Activated T-cell treated with anti-CD3 and anti-CD28 coated beads for 1 hour (primary cell): ENCODE measurements around the gene PPP1R9A.

Experiments
- DNase-seq: peaks from one replicate; pipeline ENCODE4 v3.0.0-alpha.2; 2020; ENCODE audit warnings: low read depth

The PPP1R9A gene

DNA sequence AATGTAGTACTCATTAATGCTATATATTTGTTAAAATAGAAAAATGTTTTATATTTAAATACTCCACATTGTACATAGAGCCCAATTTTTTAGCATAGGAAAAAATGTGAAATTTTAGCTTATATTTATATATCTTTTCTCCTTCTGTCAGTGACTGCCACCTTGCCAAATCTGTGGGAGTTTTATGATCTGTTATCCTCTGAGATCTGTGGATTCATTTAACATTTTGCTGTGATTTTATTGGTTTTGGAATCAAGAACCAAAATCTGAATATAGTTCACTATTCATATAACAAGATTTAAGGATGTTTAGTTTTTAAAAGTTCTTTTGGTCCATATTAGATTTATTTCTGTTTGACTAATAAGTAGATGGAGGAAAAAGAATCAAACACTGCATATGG, 127.9 kb downstream of the PPP1R9A start:
- DNase-seq: no peak

DNA sequence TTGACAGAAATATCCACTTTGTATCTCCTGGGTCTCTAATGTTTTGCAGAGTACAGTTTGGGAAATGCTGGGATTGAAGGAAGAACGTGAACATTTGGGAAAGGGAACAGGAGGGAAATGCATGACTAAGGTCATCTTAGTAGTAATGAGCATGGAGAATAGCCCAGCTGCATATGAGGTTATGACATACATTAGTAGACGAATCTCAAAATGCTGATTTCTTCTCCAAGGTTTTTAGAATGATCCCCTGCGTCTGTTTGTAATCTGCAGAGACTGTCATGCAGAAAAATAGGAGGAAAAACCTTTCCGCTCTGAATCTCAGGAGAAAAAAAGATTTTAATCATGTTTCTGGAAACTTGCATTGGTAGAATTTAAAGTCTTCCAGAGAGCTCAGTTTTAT, 133.6 kb downstream of the PPP1R9A start:
- DNase-seq: no peak

- no peak for DNase-seq
Measured at GRCh38 chr7:95045236-95045923, 138.0 kb downstream of the PPP1R9A start.

DNA sequence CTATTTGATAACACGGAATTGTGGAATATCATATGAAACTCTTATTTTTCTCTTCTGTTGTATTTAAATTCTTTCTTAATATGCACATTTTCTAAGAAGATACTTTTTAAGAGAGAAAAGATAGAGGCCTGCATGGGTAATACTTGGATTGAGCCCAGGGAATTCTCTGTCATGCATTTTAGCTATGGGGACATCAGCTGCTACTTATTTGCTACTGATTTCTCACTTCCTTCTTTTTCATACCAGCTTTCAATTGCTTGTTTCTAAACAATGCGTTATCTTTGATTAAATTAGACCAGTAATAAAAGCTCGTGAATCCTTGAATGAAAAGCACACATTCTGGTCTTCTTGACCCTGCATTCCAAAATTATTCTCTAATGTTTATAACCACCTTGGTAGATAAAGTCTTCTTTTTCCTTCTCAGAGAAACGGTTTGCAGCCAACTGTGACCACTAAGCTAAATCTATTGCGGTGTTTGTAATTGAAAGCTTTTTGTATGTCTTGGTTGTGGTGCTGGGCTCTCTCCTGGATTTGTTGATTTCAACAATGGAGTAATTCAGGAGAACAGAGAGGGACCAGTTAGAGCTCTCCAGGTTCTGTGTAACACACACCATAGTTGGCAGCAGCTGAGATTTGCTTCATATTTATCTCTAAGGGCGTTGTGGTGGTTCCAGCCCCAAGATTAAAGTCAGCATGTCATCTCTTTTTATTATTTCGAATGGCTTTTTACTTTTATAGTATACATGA, 139.3 kb downstream of the PPP1R9A start:
- no peak for DNase-seq

- DNase-seq: no peak
Measured at GRCh38 chr7:95047291-95047690, 139.9 kb downstream of the PPP1R9A start.

DNA sequence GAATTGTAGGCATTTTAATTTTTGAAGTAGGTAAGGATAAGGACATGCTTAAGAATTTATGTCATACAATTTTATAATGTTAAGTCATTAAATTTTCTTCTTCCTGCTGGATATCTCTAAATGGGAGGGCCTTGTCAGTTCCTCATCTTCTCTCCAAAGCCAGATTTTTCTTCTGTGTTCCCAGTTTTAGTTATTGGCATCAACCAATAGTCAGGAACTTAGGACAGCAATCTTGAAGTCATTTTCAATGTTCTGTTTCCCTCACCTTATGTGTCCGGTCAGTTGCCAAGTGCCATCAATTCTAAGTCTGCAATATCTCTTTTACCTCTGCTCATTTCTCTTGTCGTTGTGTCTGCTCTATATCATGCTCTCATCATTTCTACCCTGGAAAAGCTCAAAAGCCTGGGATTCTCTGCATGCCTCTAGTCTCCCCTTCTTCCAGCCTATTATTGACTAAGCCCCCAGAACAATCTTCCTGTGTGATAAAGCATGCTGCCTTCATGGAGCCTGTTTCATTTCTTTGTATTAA, 145.2 kb downstream of the PPP1R9A start:
- DNase-seq: no peak

DNA sequence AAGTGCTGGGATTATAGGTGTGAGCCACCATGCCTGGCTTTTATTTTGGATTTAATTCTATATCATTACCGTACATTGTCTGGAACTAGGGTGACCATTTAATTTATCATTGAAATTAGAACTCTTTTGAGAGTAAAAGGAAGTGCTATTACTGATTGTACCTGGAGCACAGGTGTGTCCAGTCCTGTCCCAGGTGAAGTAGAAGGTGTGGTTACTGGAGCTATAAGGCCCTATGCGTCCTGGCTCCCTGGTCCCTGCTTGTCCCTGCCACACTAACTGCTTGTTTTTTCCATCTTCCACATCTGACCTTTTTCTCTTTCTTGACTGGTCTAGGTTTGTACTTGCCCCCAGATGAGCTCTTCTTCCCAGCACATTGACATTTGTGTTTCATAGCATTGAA, 147.0 kb downstream of the PPP1R9A start:
- no peak for DNase-seq

DNA sequence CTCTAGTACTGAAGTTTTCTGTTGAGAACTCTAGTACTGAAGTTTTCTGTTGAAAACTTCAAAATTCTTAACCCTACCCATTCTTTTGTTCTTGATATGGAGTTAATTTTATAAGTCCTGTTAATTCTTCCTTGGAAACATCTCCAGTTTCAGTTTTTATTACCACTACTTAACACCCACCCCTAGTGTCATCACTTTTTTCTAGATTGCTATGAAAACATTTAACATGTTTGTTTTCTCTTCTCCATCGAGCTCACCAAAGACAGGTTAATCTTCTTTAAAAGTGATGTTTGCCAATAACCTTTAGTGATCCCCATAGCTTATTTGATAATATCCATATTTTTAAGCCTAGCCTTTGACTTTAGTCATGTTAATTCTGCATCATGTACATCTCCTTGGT, 147.9 kb downstream of the PPP1R9A start:
- no peak for DNase-seq

GRCh38 chr7:95056107-95056739, 148.8 kb downstream of the PPP1R9A start:
- DNase-seq: no peak

- no peak for DNase-seq
Measured at GRCh38 chr7:95056901-95057300, 149.5 kb downstream of the PPP1R9A start.

- no peak for DNase-seq
Measured at GRCh38 chr7:95059842-95060313, 152.5 kb downstream of the PPP1R9A start.

DNA sequence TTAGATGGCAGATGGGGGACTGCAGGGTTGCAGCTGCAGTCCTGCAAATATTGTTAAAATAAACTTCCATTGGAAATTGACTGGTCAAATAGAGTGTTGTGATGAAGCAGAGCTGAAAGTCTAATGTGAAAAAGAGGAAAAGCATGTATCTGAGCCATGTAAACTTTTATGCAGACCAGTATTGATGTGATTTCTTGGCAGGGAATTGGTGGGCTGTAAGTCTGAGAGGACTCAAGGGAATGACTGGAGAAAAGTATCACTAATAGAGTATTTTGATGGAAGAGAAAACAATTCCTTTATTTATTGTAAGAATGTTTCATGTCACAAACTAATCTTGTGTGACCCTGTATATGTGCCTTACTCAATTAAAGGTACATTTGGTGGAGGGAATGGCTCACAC, 155.5 kb downstream of the PPP1R9A start:
- DNase-seq: no peak

DNA sequence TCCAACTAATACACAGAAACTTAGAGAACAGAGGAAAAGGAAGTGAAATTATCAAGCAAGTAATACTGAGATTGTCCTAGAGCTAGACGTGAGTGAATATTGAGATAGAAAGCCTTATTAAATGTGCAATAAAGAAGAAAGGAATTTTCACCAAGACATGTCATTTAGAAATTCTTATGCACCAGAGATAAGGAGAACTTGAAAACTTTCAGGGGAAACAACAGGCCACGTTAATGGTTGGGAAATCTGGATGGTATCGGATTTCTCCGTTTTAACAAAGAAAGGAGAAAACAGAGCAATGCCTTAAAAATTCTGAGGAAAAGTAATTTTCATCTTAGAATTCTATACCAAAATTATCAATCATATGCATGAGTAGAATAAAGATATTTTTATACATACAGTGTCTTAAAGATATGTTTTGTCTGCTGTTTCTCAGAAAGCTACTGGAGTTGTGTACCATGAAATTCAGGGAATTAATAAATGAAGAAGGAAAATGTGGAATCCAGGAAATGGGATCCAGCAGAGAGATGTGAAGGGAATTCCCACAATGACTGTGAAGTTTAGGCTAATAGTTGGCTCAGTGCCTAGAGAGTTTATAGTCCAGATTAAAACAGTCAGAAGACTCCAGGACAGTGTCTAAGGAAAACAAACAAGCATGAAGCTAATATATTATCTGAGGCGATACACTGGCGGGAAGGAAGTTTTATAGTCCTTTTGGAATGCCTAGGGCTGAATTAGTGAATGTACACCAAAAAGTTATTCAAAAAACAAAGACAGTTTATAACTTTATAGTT, 159.5 kb downstream of the PPP1R9A start:
- no peak for DNase-seq

DNA sequence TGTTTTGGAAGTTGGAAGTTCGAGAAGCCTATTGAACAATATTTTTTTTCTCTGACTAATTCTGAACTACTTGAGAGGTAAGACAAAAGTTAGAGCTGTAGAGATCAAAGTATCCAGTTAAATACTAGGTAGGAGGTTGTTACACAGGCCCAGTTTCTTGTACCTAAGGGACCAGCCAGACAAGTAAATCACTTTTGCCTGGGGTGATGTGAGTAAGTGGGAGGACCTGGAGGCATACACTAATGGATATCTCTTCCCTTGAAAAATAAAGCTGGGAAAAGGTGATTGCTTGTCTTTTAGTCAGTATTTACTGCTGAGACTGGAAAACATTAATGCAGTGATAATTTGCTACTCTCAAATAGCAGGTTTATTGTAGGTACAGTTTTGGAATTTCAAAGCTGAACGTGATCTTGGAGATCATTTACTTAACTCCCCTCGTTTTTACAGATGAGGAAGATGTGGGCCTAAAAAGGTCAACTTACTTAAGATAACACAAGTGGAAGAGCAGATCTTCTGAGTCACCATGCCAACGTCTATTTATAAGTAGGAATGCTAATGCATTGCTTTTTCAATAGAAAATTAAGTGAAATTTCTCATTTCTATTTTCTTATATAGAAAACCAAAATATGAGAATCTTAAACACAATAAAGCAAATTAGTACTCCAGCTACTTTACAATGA, 181.3 kb downstream of the PPP1R9A start:
- DNase-seq: no peak

DNA sequence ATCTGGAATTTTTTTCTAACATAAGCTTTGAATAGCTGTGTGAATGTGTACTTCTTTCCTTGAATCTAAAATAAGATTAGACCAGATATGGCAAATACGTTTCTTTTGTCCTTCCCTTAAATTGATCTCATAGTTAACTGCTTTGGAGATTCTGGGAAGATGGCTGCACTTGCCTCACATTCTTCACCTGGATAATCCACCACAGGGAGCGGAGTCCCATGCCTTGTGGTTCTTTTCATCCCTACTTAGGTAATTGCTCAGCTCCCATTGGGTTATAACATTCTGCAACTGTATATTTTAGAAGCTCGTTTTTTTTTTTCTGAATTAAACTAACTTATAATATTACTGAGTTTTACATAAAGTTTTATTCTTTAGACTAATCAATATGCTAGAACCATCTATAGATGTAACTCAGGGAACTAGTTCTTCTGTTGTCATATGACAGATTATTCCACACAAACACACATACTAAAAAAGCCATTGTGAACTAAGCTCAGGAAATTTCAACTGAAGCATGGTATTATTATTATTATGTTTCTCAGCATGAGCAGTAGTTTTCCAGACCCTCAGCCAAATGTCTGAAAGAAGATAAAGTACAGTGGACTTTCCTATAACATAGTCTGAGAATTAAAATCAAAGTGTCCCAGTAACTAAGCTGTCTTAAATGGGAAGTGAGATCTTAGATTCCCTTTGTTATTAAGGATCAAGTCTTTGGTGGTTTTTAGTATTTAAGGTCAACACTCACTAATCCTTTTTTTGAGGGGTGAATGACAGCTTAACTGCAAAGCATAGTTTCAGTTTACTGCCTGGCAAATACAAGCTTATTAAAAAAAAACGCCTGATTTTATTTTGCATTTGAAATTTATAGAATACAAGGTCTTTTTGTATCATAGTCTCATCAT, 182.3 kb downstream of the PPP1R9A start:
- DNase-seq: no peak

GRCh38 chr7:95092324-95092723, 184.9 kb downstream of the PPP1R9A start:
- no peak for DNase-seq

DNA sequence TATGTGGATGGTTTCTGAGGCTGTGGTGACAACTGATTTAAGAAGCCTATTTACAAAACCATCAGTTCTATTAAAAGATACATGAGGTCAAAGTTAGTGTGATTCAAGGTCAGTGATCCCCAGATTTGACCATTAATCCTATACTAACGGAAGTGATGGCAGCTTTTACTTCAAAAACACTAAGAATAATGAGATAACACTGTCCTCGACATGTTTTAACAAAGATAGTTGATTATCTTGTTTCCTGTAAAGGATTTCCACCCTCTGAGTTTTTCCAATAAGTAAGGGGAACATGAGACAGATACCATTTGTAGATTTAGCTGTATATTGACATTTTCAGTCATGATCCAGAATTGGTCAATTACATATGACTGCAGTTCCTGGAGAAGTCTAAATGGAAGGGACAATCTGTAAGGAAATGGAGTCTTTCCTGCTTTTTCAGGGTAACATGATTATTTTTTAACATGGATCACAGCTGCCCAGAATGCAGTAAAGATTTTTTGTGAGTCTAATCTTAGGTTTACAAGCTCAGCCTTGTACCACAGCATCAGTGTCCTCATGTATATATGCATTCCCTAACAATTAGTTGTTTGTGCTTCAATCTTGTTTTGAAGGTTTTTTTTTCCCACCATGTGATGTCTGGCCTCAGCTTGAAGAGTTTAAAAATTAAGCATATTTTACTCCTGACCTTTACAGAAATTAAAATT, 188.0 kb downstream of the PPP1R9A start:
- no peak for DNase-seq

- DNase-seq: no peak
Measured at GRCh38 chr7:95095966-95096540, 188.7 kb downstream of the PPP1R9A start.

- DNase-seq: no peak
Measured at GRCh38 chr7:95097291-95097690, 189.9 kb downstream of the PPP1R9A start.
